HG03159 (cell line): ENCODE results near the gene FGFBP2.

Experiments
- ATAC-seq: cut with Tn5 transposase; IDR thresholded peaks from one replicate; pipeline ENCODE4 v1.9.1; 2021; ENCODE audit warnings: mild to moderate bottlenecking, moderate library complexity; ENCODE audit not compliant: unreplicated experiment

FGFBP2 gene

DNA sequence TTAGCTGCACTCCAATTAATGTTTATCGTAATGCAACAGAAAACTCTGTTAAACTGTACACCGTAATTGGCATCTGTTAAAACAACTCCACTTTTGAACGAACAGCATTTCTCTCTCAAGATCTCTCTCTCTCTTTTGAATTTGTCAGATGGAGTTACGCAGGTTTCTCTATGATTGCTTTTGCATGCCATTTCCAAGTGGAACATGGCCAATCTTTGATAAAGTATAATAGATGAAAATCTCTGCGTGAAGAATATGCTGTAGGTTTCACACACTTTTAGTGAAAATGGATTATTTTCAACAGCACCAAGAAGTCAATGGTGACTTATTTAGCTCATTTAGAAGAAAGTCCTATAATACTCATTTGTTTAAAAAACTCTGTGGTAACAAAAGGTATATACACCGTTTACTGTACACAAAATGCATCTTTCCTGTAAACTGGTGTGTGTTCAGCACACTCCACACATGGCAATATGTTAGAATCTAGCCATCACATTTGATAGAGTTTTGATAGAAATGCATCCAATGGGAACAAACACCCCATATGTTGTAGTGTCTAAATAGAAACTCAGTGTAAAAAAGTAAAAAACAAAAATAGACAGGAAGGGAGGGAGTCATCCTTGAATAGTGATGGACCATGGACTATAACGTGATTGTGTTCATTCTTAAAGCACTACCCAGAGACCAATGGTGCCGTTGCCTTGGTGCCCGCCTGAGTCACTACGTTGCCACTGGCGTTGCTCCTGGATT lies 5.8 kb upstream of the FGFBP2 start:
- ATAC-seq = no peak

DNA sequence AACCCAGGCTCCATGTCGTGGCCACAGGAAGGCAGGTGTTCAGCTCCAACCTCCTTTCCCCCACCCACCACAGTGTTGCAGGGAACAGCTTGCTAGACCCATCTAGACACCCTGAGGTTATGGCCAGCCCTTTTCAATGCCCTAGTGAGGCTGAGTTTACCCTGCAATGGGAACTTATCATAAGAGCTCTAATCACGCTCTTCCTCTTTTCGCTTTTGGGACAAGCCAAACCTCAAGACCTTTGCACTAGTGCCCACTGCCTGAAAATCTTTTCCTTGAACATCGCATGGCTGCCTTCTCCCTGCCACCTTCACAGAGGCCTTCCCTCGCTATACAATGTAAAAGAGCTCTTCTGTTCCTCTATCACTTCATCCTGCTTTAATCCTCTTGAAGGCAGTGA lies 2.4 kb upstream of the FGFBP2 start:
- no peak for ATAC-seq

GRCh38 chr4:15964159-15964558 lies 1.2 kb upstream of the FGFBP2 start:
- ATAC-seq = no peak

- ATAC-seq = no peak
Measured at GRCh38 chr4:15963576-15963975, 601 bp upstream of the FGFBP2 start.

GRCh38 chr4:15961781-15962510 lies 1.0 kb downstream of the FGFBP2 start:
- ATAC-seq = no peak

DNA sequence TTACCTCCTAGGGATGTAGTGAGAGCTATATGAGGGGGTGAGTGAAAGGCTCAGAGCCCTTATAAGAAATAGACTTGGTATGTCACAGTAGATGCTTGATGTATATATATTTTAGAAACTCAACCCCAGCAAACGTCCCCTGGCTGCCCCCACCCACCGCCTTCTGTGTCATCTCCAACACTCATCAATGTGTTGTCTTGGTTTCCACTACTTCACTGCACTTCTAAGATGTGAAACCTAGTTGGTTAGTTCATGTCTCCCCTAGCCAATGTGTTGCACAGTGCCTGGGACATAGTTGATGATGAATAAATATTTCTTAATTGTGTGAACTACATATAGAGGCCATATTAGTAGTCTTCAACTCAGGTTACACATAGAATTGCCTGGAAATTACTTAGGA lies 4.4 kb downstream of the FGFBP2 start:
- no peak for ATAC-seq

- ATAC-seq = peak; percentile 96
Measured at GRCh38 chr4:15956179-15956850, 6.7 kb downstream of the FGFBP2 start.

GRCh38 chr4:15955670-15956069 lies 7.3 kb downstream of the FGFBP2 start:
- ATAC-seq = no peak

DNA sequence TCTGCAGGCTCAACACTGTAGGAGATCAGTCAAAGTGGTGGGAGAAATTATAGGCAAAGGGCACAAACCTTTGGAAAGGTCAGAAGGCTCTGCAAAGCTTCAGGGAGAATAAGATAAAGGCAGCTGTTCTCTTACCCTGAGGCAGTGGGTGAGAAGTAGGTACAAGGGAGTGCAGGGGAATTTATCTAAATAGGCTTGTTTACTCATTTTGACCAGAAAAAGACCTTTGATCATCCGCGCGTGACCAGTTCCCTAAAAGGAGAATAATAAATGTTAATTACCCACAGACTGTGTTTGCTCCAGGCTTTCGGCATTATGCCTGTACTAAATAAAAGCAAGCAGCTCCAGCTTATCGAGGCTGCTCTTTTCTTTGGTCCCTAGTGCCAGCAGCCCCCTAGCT lies 9.3 kb downstream of the FGFBP2 start:
- no peak for ATAC-seq

GRCh38 chr4:15951781-15952180 lies 11.2 kb downstream of the FGFBP2 start:
- no peak for ATAC-seq

- ATAC-seq = no peak
Measured at GRCh38 chr4:15948826-15949225, 14.1 kb downstream of the FGFBP2 start.

DNA sequence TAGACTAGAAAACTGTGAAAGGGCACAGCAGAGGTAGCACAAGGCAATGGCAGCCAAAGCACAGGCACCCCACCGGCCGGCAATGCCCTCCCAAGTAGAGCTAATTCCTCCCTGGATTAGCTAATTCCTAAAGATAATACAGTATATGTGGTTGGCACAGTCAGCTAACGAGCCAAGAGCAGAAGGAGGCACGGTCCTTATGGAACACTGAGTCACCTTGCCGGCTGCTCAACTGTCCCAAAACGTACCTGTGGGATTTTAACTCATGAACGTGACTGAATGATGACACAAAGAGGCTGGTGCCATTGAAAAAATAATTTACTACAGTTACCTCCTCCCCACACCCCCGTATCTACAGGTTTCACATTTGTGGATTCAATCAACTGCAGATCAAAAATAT lies 15.3 kb downstream of the FGFBP2 start:
- no peak for ATAC-seq

DNA sequence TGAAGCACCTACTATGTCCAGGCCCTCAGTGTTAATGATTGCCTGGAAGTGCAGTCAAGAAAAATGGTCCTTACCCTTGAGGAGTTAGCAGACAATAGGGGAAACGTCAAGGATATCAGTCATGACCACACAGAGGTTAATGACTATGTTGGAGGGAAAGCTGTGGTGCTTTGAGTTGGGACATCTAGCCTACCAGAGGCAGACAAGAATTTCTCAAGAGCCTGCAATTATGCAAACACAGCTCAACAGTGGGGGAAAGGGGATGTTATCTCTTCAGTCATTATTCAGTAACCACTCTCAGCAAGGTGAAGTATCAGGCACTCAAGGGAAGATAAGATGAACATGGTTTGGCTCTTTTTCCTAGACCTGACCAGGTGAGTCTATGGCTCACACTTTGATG lies 17.5 kb downstream of the FGFBP2 start:
- no peak for ATAC-seq

- ATAC-seq = no peak
Measured at GRCh38 chr4:15944895-15945294, 18.1 kb downstream of the FGFBP2 start.

DNA sequence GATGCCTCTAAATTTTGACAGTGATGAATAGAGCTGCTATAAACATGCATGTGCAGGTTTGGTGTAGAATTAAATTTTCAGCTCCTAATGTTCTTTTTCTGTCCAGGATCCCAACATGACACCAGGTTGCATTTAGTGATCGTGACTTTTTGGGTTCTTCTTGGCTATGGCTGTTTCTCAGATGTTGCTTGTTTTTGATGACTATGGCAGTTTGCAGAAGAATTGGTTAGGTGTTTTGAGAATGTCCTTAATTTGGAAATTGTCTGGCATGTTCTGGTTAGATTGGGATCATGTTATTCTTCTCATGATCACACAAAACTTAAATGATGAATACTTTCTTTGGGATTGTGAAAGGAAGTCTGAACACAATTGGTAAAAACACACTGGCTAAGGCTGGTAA lies 20.7 kb downstream of the FGFBP2 start:
- no peak for ATAC-seq

- no peak for ATAC-seq
Measured at GRCh38 chr4:15938640-15939039, 24.3 kb downstream of the FGFBP2 start, which contains the start of gene FGFBP1. FGFBP1 (minus strand) TSS chr4:15938740; CDS start chr4:15936632, 2,108 bp downstream.

- ATAC-seq = no peak
Measured at GRCh38 chr4:15938182-15938581, 24.8 kb downstream of the FGFBP2 start.

- no peak for ATAC-seq
Measured at GRCh38 chr4:15936495-15936894, 26.5 kb downstream of the FGFBP2 start.

DNA sequence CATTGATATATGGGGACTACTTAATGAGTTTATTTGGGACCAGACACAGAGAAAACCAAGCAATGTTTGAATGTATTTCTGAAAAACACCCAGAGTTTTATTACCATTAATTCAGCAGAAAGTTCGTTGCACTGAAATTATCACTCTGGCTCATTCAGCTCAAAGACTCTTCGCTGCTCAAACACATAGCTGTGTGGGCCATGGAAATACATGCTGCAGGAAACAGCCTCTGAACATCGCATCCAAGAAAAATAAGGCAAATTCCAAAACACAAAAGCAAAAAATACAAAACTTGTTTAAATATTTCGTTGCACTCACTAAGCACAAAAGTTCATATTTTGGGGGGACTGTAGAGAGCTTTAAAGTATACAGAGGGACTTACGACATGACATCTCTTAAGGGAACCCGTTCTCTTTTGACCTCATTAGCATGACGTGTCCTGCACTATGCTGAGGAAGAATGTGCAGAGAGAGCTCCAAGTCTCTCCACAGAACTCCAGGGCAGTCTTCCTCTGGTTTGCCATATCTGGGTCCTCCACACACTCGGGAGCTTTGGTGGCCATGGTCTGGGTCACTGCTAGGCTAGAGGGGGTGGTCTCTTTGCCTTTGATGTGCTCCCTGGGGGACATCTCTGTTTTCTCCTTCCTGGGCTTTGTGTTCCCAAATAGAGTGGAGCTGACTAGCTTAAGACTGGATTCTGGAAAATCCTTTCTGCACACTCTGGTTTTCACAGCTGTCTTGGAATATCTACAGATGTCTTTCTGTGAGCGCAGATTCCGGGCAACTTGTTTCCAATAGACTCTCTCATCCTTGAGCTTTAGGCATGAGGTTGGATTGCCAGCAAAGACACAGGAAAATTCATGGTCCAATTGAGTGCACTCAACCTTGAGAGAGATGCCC lies 27.2 kb downstream of the FGFBP2 start:
- no peak for ATAC-seq

- ATAC-seq = no peak
Measured at GRCh38 chr4:15934259-15934658, 28.7 kb downstream of the FGFBP2 start.
